Ovary (tissue), 3 donors: ENCODE measurements around the gene F8.

ENCODE experiments used
- EP300 ChIP-seq: sonication (generic); formaldehyde crosslinking; IDR thresholded peaks from one replicate; pipeline ENCODE4 v1.6.1; 2017; ENCODE audit warnings: antibody characterized with exemption
- TF ChIP-seq, protein P1 (sequence below), 3 donors: fragments of 450-650 bp in 2 of 3; fragments of 200-600 bp in 1 of 3; IDR thresholded peaks; one replicate each; pipeline versions ENCODE4 v1.5.1 to v1.8.0; 2016 to 2022; ENCODE audit warnings: antibody characterized with exemption in 3 of 3, mild to moderate bottlenecking in 1 of 3
- donor health status: DM: no; HTN: no; CAD: no.

DNA sequence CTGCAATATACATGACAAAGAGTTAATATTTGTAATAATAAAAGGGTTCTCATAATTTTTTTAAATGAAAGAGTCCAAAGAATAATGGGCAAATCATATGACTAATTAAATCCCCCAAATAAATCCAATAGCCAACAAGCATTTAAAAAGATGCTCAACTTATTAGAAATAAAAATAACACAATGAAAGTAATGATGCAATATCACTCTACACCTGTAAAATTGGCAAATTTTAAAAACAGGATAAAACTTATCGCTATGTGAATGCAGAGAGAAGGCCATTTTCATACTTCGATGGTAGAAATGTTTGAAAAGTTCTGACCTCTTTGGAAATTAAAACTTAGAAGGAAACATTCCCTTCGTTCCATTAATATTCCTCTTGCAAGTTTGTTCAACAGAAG is 1.9 kb downstream of the F8 start:
- TF ChIP-seq, protein P1, sequence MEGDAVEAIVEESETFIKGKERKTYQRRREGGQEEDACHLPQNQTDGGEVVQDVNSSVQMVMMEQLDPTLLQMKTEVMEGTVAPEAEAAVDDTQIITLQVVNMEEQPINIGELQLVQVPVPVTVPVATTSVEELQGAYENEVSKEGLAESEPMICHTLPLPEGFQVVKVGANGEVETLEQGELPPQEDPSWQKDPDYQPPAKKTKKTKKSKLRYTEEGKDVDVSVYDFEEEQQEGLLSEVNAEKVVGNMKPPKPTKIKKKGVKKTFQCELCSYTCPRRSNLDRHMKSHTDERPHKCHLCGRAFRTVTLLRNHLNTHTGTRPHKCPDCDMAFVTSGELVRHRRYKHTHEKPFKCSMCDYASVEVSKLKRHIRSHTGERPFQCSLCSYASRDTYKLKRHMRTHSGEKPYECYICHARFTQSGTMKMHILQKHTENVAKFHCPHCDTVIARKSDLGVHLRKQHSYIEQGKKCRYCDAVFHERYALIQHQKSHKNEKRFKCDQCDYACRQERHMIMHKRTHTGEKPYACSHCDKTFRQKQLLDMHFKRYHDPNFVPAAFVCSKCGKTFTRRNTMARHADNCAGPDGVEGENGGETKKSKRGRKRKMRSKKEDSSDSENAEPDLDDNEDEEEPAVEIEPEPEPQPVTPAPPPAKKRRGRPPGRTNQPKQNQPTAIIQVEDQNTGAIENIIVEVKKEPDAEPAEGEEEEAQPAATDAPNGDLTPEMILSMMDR (IDR thresholded peaks at IDR 0.05) = no peak
- TF ChIP-seq EP300 = no peak
